ENCODE results near the gene AKR1E2. TPM values are rescaled to one million over a fixed set of nuclear protein-coding genes. Genes with fewer than 3 reads are reported as not detected.
"Not testable (repeated sequence)": the region's sequence is repeated elsewhere in the genome, so short reads cannot be mapped to it uniquely, and the experiment has no call there.

The AKR1E2 gene
- total RNA-seq, 1 donor from 2014 or later, result 7.6 TPM

- DNase-seq (ENCODE audit: low spot score), result no peak
- intact Hi-C loops (cut with DNase I), result loop anchor here (10.0 kb wide), 1 partner anchor 573 kb away; no protein-coding TSS in a partner anchor
Measured at GRCh38 chr10:4812046-4812445, 14.0 kb upstream of the AKR1E2 start.

- intact Hi-C loops (cut with DNase I), result loop anchor here (10.0 kb wide), 1 partner anchor 572 kb away; no protein-coding TSS in a partner anchor
- DNase-seq (ENCODE audit: low spot score), result no peak
Measured at GRCh38 chr10:4813023-4813422, 13.0 kb upstream of the AKR1E2 start.

GRCh38 chr10:4813496-4813895, 12.5 kb upstream of the AKR1E2 start:
- intact Hi-C loops (cut with DNase I), result loop anchor here (10.0 kb wide), 1 partner anchor 571 kb away; no protein-coding TSS in a partner anchor
- DNase-seq (ENCODE audit: low spot score), result no peak

- not testable (repeated sequence) for DNase-seq (ENCODE audit: low spot score)
- intact Hi-C loops (cut with DNase I), result loop anchor here (10.0 kb wide), 1 partner anchor 569 kb away; no protein-coding TSS in a partner anchor
Measured at GRCh38 chr10:4815646-4816180, 10.3 kb upstream of the AKR1E2 start.

- intact Hi-C loops (cut with DNase I), result loop anchor here (10.0 kb wide), 1 partner anchor 568 kb away; no protein-coding TSS in a partner anchor
Measured at GRCh38 chr10:4816966-4817365, 9.0 kb upstream of the AKR1E2 start.

GRCh38 chr10:4819067-4819466, 6.9 kb upstream of the AKR1E2 start:
- no peak for DNase-seq (ENCODE audit: low spot score)
- intact Hi-C loops (cut with DNase I), result loop anchor here (10.0 kb wide), 1 partner anchor 566 kb away; no protein-coding TSS in a partner anchor

More at GRCh38 chr10:4816966-4817365, 9.0 kb upstream of the AKR1E2 start:
- DNase-seq (ENCODE audit: low spot score), result no peak

GRCh38 chr10:4819707-4820106, 6.3 kb upstream of the AKR1E2 start:
- intact Hi-C loops (cut with DNase I), result loop anchor here (10.0 kb wide), 1 partner anchor 565 kb away; no protein-coding TSS in a partner anchor
- DNase-seq (ENCODE audit: low spot score), result no peak

GRCh38 chr10:4820804-4821401, 5.1 kb upstream of the AKR1E2 start:
- intact Hi-C loops (cut with DNase I), result no loop called here
- no peak for DNase-seq (ENCODE audit: low spot score)

GRCh38 chr10:4822208-4822607, 3.8 kb upstream of the AKR1E2 start:
- intact Hi-C loops (cut with DNase I), result no loop called here
- DNase-seq (ENCODE audit: low spot score), result no peak

- DNase-seq (ENCODE audit: low spot score), result no peak
- intact Hi-C loops (cut with DNase I), result no loop called here
Measured at GRCh38 chr10:4824791-4825310, 1.2 kb upstream of the AKR1E2 start.

- no peak for DNase-seq (ENCODE audit: low spot score)
- intact Hi-C loops (cut with DNase I), result no loop called here
Measured at GRCh38 chr10:4825456-4825867, 545 bp upstream of the AKR1E2 start.

- intact Hi-C loops (cut with DNase I), result no loop called here
- no peak for DNase-seq (ENCODE audit: low spot score)
Measured at GRCh38 chr10:4826792-4827324, 851 bp downstream of the AKR1E2 start.

GRCh38 chr10:4828005-4828404, 2.0 kb downstream of the AKR1E2 start:
- DNase-seq (ENCODE audit: low spot score), result no peak
- intact Hi-C loops (cut with DNase I), result no loop called here

- DNase-seq (ENCODE audit: low spot score), result no peak
- intact Hi-C loops (cut with DNase I), result loop anchor here (10.0 kb wide), 1 partner anchor 794 kb away; no protein-coding TSS in a partner anchor
Measured at GRCh38 chr10:4830551-4830950, 4.5 kb downstream of the AKR1E2 start.

- no peak for DNase-seq (ENCODE audit: low spot score)
- intact Hi-C loops (cut with DNase I), result loop anchor here (10.0 kb wide), 1 partner anchor 794 kb away; no protein-coding TSS in a partner anchor
Measured at GRCh38 chr10:4831091-4831490, 5.1 kb downstream of the AKR1E2 start.

GRCh38 chr10:4833286-4833685, 7.3 kb downstream of the AKR1E2 start:
- intact Hi-C loops (cut with DNase I), result loop anchor here (10.0 kb wide), 1 partner anchor 792 kb away; no protein-coding TSS in a partner anchor
- DNase-seq (ENCODE audit: low spot score), result no peak

GRCh38 chr10:4834898-4835405, 8.9 kb downstream of the AKR1E2 start:
- DNase-seq (ENCODE audit: low spot score), result no peak
- intact Hi-C loops (cut with DNase I), result loop anchor here (10.0 kb wide), 1 partner anchor 790 kb away; no protein-coding TSS in a partner anchor

- no peak for DNase-seq (ENCODE audit: low spot score)
- intact Hi-C loops (cut with DNase I), result loop anchor here (10.0 kb wide), 1 partner anchor 789 kb away; no protein-coding TSS in a partner anchor
Measured at GRCh38 chr10:4835494-4835918, 9.5 kb downstream of the AKR1E2 start.

GRCh38 chr10:4836416-4836969, 10.5 kb downstream of the AKR1E2 start:
- DNase-seq (ENCODE audit: low spot score), result no peak
- intact Hi-C loops (cut with DNase I), result loop anchor here (10.0 kb wide), 1 partner anchor 788 kb away; no protein-coding TSS in a partner anchor

- intact Hi-C loops (cut with DNase I), result loop anchor here (10.0 kb wide), 1 partner anchor 787 kb away; no protein-coding TSS in a partner anchor
- no peak for DNase-seq (ENCODE audit: low spot score)
Measured at GRCh38 chr10:4837551-4837950, 11.5 kb downstream of the AKR1E2 start.

All from cardiac septum (tissue), 1 donor.